SHP77 treated with DMSO at 0.1 percent for 48 hours (cell line): ENCODE measurements around the gene RHOF.

Experiments used
- DNase-seq: peaks from one replicate; lab custom pipeline; 2025; lab: John Stamatoyannopoulos, UW

RHOF gene, protein sequence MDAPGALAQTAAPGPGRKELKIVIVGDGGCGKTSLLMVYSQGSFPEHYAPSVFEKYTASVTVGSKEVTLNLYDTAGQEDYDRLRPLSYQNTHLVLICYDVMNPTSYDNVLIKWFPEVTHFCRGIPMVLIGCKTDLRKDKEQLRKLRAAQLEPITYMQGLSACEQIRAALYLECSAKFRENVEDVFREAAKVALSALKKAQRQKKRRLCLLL

DNA sequence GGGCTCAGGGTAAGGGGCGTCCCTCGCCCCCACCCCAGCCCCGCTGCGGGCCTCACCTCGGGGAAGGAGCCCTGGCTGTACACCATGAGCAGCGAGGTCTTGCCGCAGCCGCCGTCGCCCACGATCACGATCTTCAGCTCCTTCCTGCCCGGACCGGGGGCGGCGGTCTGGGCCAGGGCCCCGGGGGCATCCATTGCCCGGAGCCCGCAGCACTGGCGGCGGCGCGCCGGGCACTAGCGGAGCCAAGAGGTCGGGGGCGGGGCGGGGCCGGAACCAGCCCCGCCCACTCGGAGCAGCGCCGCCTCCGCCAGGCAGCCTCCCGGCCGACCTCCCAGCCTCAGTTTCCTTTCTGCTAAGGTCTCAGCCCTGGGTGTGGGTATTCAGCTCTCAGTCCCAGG, at the start of gene RHOF:
RHOF (minus strand) TSS at position 249 of the 398 bp plus-strand sequence; CDS start at position 194, 55 bp downstream.
- DNase-seq: peak; percentile 61

DNA sequence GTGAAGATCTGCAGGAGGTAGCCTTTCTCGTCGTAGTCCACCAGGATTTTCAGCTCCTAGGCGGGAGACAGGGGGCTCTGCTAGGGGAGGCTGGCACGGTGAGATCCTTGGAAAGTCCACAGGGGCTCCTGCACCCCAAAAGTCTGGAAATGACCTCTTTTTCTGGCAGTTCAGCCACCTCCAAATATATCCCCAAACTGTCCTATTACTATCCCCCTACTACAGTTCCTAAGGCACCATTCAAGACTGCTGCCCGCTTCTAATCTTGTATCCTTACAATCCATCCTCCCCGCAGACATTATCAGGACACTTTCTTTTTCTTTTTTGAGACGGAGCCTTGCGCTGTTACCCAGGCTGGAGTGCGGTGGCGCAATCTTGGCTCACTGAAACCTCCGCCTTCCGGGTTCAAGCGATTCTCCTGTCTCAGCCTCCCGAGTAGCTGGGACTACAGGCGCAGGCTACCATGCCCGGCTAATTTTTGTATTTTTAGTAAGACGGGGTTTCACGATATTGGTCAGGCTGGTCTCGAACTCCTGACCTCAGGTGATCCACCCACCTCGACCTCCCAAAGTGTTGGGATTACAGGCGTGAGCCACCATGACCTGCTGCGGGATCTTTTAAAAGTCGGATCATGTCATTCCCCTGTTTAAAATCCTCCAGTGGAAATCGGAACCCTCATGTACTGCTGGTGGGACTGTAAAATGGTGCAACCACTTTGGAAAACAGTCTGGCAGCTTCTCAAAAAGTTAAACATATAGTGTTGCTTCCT, 46.7 kb upstream of the RHOF start:
- DNase-seq: no peak

DNA sequence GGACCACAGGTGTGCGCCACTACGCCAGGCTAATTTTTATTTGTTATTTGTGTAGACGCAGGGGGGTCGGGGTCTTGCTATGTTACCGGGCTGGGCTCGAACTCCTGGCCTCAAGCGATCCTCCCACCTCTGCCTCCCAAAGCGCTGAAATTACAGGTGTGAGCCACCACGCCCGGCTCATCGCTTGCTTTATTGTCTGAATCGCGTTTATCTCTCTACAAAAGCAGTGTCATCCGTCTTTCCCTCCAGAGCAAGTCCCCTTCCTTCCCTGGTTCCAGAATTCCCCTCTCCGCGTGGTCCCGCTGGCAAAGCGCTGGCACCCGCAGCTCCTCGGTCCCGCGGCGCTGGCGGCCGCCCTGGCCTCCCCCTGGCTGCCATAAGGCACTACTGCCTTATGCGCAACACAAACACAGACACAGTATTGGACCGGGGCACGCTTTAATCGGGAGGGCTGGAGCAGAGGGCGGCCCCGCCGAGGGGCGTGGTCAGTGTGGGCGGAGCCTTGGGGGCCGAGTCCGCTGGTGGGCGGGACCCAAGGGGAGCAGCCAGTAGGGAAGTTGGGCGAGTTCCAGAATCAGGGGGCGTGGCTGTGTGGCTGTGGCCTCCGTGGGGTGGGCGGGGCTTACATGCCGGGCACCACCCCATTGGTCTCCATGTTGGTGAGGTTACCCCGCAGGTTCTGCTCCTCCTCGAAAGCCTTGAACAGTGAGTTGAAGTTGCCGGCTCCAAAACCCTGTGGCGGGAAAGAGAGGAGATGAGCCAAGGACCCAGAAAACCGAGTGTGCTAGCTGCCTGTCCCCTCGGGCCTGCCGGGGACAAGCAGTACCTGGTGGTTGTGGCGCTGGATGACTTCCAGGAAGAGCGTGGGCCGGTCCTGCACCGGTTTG, 45.9 kb upstream of the RHOF start:
- peak; percentile 93 for DNase-seq

DNA sequence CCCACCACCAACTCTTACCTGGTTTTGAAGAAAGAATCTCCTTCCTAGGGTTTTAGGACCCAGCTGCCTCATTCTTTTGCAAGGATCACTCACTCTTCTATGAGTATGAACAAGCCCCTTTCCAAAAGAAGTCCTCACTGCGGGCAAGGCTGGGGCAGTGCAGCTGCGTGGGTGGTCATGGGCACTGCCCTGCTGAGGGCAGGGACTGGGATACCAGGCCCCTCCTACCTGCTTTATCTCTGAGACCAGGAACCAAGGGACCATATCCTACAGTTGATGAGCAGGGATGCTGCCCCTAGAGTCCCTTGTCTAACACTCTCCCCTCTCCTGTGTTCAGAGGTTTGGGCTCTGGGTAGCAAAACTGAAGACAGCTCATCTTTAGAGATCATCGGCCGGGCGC, 44.6 kb upstream of the RHOF start:
- DNase-seq: no peak

DNA sequence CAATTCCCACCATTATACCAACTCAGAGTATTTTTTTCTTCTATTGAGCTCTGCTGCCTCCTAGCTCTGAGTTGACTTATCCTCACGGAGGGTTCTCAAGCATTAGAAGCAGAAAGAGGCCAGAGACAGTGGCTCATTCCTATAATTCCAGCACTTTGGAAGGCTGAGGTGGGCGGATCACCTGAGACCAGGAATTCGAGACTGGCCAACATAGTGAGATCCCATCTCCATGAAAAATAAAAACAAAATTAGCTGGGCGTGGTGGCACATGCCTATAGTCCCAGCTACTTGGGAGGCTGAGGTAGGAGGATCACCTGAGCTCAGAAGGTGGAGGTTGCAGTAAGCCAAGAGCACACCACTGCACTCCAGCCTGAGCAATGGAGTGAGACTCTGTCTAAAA, 44.2 kb upstream of the RHOF start:
- no peak for DNase-seq

DNA sequence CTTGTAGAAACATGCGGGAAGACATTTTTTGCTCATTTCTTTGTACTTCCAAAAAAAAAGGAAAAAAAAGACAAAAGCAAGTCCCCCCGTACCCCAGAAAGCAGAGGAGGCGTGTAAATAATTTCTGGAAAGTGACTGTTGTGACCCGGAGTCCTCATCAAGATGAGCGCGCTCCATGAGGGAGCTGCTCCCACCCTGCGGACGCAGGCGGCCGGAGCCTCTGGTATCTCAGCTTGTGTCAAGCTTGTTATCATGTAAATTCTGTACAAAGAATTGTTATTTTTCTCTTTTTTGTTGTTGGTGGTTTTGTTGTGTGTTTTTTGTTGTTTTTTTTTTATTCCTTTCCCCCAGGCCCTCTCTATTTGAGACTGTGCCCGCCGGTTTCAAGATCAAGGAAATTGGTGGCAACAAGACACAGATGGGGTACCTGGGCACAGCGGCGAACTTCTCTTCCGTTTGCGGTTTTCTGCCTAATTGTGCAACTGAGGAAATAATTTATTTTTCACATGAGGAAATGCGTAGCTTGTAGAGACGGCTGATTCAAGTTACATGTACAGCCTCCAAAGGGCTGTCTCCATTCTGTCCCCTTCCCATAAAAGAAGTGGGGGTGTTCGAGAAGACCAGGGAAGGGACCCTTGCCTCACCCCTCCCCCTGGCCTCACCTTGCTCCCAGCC, 38.2 kb upstream of the RHOF start:
- DNase-seq: no peak

DNA sequence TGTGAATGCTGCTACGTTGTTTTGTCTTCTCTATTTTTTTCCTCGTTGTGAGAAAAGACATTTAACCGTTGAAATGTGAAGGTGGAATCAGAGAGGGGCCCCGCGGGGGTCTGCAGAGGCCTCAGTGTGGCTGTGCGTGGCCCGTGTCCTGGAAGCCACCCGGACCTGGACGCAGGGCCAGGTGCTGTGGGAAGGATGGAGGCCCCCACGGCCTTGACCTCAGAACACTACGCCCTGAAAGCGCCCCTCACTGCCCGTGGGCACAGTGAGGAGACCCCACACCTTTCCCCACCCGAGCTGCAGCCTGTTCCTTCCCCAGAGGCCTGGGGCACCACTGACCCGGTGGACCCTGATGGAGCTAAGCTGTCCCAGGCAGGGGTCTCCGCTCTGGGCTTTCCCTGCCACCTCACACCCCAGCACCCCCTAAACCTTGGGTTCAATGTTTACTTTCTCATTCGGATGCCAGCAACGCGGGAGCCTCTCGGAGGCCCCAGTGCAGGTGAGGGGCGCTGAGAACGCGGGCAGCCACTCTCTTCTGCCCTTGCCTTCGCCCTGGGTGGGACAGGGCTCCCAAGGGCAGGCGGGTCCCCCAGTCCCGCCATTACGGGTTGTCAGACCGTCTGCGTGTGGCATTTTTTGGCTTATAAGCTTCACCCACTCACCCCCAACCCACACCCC, 37.2 kb upstream of the RHOF start:
- no peak for DNase-seq

DNA sequence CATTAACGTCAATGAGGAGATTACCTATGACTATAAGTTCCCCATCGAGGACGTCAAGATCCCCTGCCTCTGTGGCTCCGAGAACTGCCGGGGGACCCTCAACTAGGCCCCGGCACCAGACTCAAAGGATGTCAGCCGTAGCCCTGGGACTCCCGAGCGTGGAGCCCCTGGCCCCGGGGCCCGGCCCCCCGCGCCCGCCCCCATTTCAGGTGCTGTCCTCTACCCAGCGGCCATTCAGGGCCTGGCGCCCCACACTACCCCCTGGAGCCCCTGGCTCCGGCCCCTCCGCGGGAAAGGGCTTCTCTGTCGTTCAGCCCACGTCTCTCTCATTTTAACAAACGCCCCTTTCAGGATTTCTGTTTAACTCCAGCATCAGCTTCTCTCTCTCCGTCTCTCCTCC, 36.6 kb upstream of the RHOF start:
- no peak for DNase-seq

DNA sequence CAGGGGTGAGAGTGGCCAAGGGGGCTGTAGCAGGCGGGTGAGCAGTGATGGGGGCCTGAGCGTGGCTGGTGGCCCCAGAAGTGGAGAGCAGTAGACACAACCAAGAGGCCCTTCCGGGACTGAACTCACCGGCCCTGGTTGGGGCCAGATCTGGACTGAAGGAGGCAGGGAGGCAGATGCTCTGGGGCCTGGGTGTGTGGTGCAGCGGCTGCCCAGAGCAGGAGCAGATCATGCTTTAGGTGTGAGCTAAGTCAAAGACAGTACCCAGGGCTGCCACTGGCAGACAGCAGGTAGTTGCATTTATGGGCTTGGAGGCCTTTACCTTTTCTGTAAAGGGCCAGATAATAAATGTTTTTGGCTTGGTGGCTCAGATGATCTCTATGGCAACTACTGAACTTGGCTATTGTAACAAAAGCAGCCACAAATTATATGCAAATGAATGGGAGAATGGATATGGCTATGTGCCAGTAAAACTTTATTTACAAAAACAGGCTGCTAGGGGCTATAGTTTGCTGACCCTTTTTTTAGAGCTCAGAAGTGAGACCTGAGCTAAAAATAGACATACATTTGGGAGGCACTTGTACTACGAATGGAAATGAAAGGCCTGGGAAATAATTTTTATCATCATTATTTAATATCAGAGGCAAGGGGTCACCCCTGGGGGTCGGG, 35.9 kb upstream of the RHOF start:
- no peak for DNase-seq

DNA sequence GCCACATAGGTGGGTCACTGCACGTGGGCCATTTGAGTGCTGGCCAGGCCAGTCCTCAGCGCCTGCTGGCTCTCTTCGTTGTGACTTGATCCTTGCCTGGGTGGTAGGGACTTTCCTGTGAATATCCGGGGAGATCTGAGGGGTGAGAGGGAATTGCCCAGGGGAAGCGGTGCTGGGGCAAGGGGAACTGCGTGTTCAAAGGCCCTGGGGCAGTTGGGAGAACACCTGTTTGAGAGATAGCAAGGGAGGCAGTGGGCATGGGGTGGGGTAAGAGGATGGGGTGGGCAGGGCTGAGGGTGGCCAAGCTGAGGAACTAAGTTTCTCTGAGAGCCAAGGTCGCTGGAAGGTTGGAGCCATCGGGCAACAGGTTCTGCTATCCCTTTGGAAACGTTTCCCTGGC, 35.3 kb upstream of the RHOF start:
- DNase-seq: no peak

DNA sequence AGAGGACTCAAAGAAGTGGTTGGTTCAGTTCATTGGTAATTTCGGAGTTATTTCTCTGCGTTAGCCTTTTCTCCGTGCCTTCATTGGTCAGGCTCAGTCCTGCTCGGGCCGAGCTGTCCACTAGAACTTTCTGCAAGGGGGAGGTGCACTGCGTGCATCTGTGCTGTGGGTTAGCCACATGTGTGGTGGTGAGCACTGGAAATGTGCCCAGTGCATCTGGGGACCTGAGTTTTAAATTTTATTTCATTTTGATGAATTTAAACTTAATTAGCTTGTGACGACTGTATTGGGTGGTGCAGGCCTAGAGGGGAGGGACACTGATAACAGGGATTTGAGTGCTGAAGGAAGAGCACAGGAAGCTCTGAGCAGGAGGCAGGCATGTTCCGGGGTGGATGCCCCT, 34.8 kb upstream of the RHOF start:
- DNase-seq: no peak

DNA sequence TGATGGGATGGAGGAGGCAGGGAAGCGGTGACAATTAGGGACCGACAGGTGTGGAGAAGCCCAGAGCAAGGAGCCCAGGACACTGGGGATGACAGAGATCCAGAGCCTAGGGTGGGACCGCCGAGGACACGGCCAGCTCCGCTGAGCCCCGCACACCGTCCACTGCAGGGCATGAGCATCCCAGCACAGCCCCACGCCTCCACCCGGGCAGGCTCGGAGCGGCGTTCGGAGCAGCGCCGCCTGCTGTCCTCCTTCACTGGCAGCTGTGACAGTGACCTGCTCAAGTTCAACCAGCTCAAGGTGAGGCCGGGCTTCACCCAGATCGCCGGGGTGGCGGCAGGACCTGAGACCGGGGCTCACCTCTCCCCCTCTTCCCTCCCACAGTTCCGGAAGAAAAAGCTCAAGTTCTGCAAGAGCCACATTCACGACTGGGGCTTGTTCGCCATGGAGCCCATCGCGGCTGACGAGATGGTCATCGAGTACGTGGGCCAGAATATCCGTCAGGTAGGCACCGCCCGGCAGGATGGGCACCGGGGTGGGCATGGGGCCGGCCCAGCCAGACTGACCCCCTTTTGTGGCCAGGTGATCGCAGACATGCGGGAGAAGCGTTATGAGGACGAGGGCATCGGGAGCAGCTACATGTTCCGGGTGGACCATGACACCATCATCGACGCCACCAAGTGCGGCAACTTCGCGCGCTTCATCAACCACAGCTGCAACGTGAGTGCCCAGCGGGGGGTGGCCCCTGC, 34.0 kb upstream of the RHOF start:
- no peak for DNase-seq

DNA sequence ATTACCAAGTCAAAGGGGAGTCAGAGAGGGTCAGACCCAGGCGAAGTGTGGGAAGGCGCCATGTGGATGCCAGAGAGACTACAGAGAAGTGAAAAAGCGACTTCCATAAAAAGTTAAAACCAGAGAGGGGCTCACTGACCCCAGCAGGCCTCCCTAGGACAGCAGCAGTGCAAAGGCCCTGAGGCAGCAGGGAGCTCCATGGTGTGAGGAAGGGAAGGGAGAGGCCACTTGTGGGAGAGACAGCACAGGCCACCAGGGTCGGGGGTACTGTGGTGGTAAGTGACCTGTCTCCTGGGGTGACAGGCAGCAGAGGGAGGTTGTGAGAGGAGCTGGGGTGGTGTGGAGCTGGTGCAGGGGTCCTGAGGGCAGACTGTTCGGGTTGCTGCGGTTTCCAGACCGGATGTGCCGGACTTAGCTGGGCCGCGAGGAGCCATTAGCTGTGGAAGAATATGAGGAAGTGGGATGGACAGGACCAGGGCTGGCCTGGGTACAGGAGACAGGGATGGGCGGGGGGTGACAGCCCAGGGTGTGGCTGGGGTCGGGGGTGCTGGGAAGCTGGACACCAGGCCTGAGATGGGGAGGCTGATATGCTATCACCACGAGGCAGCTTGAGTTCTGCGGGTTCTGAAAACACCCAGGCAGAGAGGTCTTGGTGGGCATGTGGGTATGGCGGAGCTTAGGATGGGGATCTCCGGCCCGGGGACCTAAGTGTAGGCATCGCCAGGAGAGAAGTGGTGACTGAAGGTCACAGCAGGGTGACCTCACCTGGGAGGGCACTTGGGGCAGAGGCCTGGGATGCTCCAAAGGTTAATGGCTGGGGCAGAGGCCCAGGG, 33.0 kb upstream of the RHOF start:
- no peak for DNase-seq

DNA sequence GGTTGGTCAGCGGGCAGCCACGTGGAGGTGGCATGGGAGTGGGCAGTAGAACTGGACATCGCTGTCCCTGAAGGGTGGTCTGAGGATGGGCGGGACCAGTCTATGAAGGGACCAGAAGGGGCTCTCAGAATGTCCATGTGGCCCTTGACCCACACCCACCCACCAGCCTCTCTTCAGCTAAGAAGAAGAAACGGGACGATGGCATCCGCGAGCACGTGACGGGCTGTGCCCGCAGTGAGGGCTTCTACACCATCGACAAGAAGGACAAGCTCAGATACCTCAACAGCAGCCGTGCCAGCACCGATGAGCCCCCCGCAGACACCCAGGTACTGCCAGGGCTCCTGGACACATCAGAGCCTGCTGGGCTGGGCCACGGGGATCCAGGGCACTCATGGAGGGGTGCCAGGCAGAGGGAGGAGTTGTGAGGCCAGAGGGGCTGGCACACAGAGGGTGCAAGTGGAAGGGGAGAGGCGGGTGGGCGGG, 31.6 kb upstream of the RHOF start:
- DNase-seq: no peak

DNA sequence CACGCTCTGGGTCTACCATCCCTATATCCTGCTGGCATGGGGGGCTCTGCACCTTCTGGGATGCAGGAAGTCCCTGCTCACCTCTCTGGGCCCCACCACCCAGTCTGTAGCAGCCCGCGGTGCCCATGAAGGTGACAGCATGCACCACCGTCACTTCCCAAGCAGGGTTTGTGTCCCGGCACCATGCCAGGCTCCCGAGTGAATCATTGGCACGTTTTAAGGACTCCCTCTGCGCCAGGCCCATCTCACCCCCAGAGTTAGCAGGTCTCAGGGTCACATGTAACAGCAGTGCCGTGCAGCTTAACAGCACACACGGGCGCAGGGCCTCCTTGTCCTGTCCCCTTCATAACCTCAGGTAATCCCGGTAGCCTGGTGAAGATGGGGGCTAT, 30.2 kb upstream of the RHOF start:
- no peak for DNase-seq

DNA sequence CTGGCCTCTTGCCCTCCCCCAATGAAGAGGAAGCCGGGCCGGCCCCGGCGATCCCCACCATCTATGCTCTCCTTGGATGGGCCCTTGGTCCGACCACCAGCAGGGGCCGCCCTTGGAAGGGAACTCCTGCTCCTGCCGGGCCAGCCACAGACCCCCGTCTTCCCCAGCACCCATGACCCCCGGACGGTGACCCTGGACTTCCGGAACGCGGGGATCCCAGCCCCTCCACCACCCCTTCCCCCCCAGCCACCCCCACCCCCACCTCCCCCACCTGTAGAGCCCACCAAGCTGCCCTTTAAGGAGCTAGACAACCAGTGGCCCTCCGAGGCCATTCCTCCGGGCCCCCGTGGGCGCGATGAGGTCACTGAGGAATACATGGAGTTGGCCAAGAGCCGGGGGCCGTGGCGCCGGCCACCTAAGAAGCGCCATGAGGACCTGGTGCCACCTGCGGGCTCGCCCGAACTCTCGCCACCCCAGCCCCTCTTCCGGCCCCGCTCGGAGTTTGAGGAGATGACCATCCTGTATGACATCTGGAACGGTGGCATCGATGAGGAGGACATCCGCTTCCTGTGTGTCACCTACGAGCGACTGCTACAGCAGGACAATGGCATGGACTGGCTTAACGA, 29.7 kb upstream of the RHOF start:
- no peak for DNase-seq

DNA sequence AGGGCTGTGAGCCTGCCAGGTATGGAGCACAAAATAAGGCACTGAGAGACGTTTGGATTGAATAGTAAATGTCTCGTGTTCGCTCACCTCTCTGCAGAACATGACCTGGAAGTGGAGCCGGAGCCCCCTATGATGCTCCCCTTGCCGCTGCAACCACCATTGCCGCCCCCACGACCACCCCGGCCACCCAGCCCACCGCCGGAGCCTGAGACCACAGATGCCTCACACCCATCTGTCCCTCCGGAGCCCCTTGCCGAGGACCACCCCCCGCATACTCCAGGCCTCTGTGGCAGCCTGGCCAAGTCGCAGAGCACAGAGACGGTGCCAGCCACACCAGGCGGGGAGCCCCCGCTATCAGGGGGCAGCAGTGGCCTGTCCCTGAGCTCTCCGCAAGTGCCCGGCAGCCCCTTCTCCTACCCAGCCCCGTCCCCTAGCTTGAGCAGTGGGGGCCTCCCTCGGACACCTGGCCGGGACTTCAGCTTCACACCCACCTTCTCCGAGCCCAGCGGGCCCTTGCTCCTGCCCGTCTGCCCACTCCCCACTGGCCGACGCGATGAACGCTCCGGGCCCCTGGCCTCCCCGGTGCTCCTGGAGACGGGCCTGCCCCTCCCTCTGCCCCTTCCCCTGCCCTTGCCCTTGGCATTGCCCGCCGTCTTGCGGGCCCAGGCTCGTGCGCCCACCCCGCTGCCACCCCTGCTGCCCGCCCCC, 29.1 kb upstream of the RHOF start:
- DNase-seq: no peak

DNA sequence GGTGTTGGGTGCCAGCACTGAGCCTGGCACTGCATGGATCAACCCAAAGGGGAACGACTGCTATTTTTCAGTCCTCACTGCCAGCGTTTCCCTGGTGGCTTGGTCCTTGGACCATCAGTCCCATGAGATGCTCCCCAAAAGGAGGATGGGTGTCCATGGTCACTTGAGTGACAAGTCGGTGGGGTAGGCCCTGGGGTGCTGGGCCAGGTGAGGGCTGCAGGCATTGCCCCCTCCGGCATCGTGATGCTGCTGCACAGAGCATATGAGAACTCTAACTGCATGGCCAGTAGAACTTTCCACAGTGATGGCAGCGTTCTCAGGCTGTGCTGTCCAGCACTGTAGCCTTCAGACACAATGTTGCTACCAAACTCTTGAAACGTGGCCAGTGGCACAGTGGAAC, 26.6 kb upstream of the RHOF start:
- DNase-seq: no peak
